Esophagus muscularis mucosa (tissue), 3 donors: ENCODE data around the gene ZNF585A.

Source experiments
- CTCF ChIP-seq, 3 experiments: fragments of 200-600 bp in 2 of 3; fragments of 450-650 bp in 1 of 3; sonication (generic) in 2 of 3; IDR thresholded peaks; one replicate each; pipeline ENCODE4 v1.5.1; 2017 to 2019; ENCODE audit warnings: antibody characterized with exemption in 3 of 3, mild to moderate bottlenecking in 2 of 3, moderate library complexity in 1 of 3
- POLR2A ChIP-seq: fragments of 450-650 bp; IDR thresholded peaks from one replicate; pipeline ENCODE4 v1.6.1; 2017; ENCODE audit warnings: antibody characterized with exemption, moderate library complexity, mild to moderate bottlenecking, low read depth
- POLR2AphosphoS5 ChIP-seq, 2 donors: sonication (generic); formaldehyde crosslinking; IDR thresholded peaks; one replicate each; pipeline ENCODE4 v1.6.1; 2017; ENCODE audit warnings: antibody characterized with exemption in 2 of 2

GRCh38 chr19:37098570-37098969, 73.9 kb downstream of the ZNF585A start:
- no peak for TF ChIP-seq POLR2A
- TF ChIP-seq CTCF (IDR thresholded peaks at IDR 0.05): no peak
- TF ChIP-seq POLR2AphosphoS5 (IDR thresholded peaks at IDR 0.05): no peak
